Measurements from ENCODE around the gene B4GALT5. TPM values are rescaled to one million over a fixed set of nuclear protein-coding genes. Genes with fewer than 3 reads are reported as not detected.

Gene B4GALT5
- total RNA-seq, 1 experiment from 2014 or later: 77.0 TPM

DNA sequence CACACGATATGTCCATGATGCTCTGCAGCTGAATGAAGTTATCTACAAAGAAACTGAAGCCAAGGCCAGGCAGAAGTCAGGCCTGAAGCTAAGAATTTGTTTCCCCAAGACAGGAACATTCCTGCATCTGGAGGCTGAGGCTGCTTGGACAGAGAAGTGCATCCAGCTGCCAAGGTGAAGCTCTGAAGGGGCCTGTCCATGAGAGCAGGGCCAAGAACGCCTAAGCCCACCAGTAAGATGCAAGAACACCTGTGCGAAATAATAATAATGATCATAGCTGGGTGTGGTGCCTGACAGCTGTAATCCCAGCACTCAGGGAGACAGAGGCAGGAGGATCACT, 37.7 kb upstream of the B4GALT5 start:
- Histone ChIP-seq H2AFZ (ENCODE audit: low read length) (no peak overlapping the region), H2BK120ac (ENCODE audit: low read depth, low read length, poor library complexity, severe bottlenecking) (no peak overlapping the region), H3K4me2 (ENCODE audit: insufficient read depth, insufficient read length, low read length) (no peak overlapping the region), H3K79me1 (ENCODE audit: insufficient read depth, low read depth, low read length, poor library complexity, severe bottlenecking) (no peaks in the 10 kb centered on the region), H3K4me1 (ENCODE audit: insufficient read depth, low read length) (no peaks in the 10 kb centered on the region), H3K23me2 (ENCODE audit: insufficient read length, low read depth, low read length, poor library complexity, severe bottlenecking) (no peaks in the 10 kb centered on the region), H3K27me3 (ENCODE audit: insufficient read depth, low read length) (no peaks in the 10 kb centered on the region), H4K8ac (replicated peaks; ENCODE audit: insufficient read length, low read depth, low read length) (no peak overlapping the region), H4K91ac (ENCODE audit: insufficient read length, low read depth, low read length) (no peak overlapping the region), H3K56ac (ENCODE audit: insufficient read length, low read depth, low read length) (no peak overlapping the region), H2BK15ac (ENCODE audit: low read depth, low read length) (no peak overlapping the region), H3K18ac (ENCODE audit: insufficient read length, low read depth, low read length) (no peak overlapping the region), H2BK20ac (ENCODE audit: low read depth, low read length, poor library complexity, severe bottlenecking) (no peak overlapping the region), H3K23ac (ENCODE audit: insufficient read length, low read depth, low read length) (no peak overlapping the region), H2BK12ac (ENCODE audit: insufficient read length, low read depth, low read length) (no peak overlapping the region), H3K14ac (ENCODE audit: insufficient read depth, low read length) (no peak overlapping the region), H3K9me3 (ENCODE audit: control insufficient read depth, low read depth, low read length) (no peaks in the 10 kb centered on the region), H3K27ac (ENCODE audit: insufficient read length, low read depth, low read length) (no peak overlapping the region), H4K5ac (ENCODE audit: insufficient read length, low read depth, low read length) (no peak overlapping the region), H4K20me1 (ENCODE audit: control insufficient read depth, insufficient read depth, insufficient read length) (no peaks in the 10 kb centered on the region), H3K79me2 (ENCODE audit: insufficient read depth, low read length) (no peaks in the 10 kb centered on the region), H3T11ph (ENCODE audit: low read length) (no peak overlapping the region), H3K4ac (ENCODE audit: low read depth, low read length) (no peak overlapping the region), H3K9ac (ENCODE audit: extremely low read depth, insufficient read length, low read length) (no peak overlapping the region), H2AK5ac (ENCODE audit: insufficient read length, low read length) (no peak overlapping the region), H2BK5ac (ENCODE audit: insufficient read length, low read length) (no peak overlapping the region)
- H3K36me3 Mint-ChIP-seq (ENCODE audit: insufficient read depth in 1 of 3, low read depth in 3 of 3): no peaks in the 10 kb centered on the region
- peaks cover 2% of the 10 kb centered on the region; the same call in 1 of the 2 replicates for H3K27me3 Mint-ChIP-seq (ENCODE audit: low read depth)
- no CpG with 5 or more reads among the region's 3 CpGs for WGBS (ENCODE audit: extremely low coverage, insufficient read length, low lambda C conversion rate)
- no peak for DNase-seq
- TF ChIP-seq, protein P1, sequence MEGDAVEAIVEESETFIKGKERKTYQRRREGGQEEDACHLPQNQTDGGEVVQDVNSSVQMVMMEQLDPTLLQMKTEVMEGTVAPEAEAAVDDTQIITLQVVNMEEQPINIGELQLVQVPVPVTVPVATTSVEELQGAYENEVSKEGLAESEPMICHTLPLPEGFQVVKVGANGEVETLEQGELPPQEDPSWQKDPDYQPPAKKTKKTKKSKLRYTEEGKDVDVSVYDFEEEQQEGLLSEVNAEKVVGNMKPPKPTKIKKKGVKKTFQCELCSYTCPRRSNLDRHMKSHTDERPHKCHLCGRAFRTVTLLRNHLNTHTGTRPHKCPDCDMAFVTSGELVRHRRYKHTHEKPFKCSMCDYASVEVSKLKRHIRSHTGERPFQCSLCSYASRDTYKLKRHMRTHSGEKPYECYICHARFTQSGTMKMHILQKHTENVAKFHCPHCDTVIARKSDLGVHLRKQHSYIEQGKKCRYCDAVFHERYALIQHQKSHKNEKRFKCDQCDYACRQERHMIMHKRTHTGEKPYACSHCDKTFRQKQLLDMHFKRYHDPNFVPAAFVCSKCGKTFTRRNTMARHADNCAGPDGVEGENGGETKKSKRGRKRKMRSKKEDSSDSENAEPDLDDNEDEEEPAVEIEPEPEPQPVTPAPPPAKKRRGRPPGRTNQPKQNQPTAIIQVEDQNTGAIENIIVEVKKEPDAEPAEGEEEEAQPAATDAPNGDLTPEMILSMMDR (conservative IDR thresholded peaks at IDR 0.05): no peak
- peaks cover 10 to 13% of the 10 kb centered on the region in 2 experiments; a peak in 3 of 4 replicates for H3K4me1 Mint-ChIP-seq
- no peak overlapping the region for H3K4me3 Mint-ChIP-seq
- H3K9me3 Mint-ChIP-seq: no peaks in the 10 kb centered on the region; a peak in 1 of 5 replicates
- no peak overlapping the region for H3K27ac Mint-ChIP-seq
